NT2/D1 (cell line): ENCODE results near the gene SLC30A2.

Source experiments
- DNase-seq: peaks from one replicate; pipeline ENCODE4 v3.0.0-alpha.2; 2011; ENCODE audit warnings: low read depth, low spot score
- H3K27me3 ChIP-seq: 2 replicates; pipeline ENCODE4 v1.6.0; 2011; ENCODE audit warnings: mild to moderate bottlenecking; ENCODE audit not compliant: insufficient read length, insufficient read depth
- H3K36me3 ChIP-seq: 2 replicates; pipeline ENCODE4 v1.6.1; 2011; ENCODE audit warnings: mild to moderate bottlenecking, low read length, mixed read lengths; ENCODE audit not compliant: insufficient read depth, insufficient read length
- H3K4me1 ChIP-seq: 2 replicates; pipeline ENCODE4 v1.5.1; 2011; ENCODE audit not compliant: insufficient read depth, insufficient read length
- H3K4me3 ChIP-seq: 2 replicates; pipeline ENCODE4 v1.5.1; 2011; ENCODE audit warnings: low read depth; ENCODE audit not compliant: insufficient read length
- H3K9ac ChIP-seq: 2 replicates; pipeline ENCODE4 v1.6.0; 2011; ENCODE audit warnings: low read depth; ENCODE audit not compliant: insufficient read length
- H3K9me3 ChIP-seq: 2 replicates; pipeline ENCODE4 v1.5.1; 2011; ENCODE audit warnings: mild to moderate bottlenecking, low read length; ENCODE audit not compliant: insufficient read depth
- SUZ12 ChIP-seq: IDR thresholded peaks from 2 replicates; pipeline ENCODE4 v1.6.1; 2011; ENCODE audit not compliant: insufficient read length, insufficient read depth; ENCODE audit errors: extremely low read depth
- YY1 ChIP-seq: IDR thresholded peaks from 2 replicates; pipeline ENCODE4 v1.6.1; 2011; ENCODE audit not compliant: insufficient read length, insufficient read depth
- ZNF274 ChIP-seq: IDR thresholded peaks from 2 replicates; pipeline ENCODE4 v1.6.1; 2011; ENCODE audit warnings: mild to moderate bottlenecking, low read depth, low read length

The SLC30A2 gene

DNA sequence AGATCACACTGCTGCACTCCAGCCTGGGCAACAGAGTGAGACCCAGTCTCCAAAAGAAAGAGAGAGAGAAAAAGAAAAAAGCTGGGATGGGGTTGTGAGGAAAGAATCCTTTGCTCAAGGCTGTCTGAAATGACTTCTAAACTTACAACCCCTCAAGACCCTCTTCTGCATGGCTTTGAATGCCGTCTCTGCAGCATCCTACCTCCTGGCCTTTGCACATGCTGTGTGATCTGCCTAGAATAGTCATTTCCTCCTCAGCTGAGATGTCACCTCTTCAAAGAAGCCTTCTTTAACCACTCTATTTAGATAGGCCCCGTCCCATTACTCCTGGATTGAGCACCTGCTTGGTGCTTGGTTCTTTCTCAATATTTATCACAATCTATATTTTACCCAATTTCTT, 38.9 kb upstream of the SLC30A2 start:
- Histone ChIP-seq H3K36me3 (no peaks in the 10 kb centered on the region), H3K4me3 (no peak overlapping the region), H3K4me1 (peaks cover 3% of the 10 kb centered on the region), H3K9ac (no peak overlapping the region), H3K27me3 (peaks cover 5% of the 10 kb centered on the region), H3K9me3 (no peaks in the 10 kb centered on the region)
- TF ChIP-seq YY1 (no peak), SUZ12 (no peak), ZNF274 (no peak)
- DNase-seq = no peak

DNA sequence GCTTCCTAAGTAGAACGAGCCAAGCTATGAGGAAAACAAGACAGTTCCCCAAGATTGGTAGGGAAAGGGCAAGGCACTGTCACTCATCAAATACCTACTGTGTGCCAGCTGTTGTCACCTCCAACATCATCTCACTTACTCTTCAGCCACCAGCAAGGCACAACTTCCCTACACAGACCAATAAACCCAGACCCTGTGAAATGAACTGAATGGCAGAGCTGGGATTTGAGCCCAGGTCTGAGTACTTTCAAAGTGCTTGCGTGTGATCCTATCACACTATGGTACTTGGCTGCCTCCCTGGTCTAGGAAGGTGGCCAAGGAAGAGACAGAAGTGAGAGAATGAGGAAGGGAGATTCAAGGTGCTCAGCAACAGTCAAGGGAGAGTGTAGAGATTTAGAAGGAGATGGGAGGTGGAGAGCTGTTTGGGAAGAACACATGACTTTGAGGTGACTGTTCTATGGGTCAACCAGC, 38.2 kb upstream of the SLC30A2 start:
- Histone ChIP-seq H3K9me3 (no peaks in the 10 kb centered on the region), H3K9ac (no peak overlapping the region), H3K4me3 (no peak overlapping the region), H3K4me1 (peaks cover 3% of the 10 kb centered on the region), H3K27me3 (peaks cover 5% of the 10 kb centered on the region), H3K36me3 (no peaks in the 10 kb centered on the region)
- TF ChIP-seq SUZ12 (no peak), YY1 (no peak), ZNF274 (no peak)
- DNase-seq = no peak

DNA sequence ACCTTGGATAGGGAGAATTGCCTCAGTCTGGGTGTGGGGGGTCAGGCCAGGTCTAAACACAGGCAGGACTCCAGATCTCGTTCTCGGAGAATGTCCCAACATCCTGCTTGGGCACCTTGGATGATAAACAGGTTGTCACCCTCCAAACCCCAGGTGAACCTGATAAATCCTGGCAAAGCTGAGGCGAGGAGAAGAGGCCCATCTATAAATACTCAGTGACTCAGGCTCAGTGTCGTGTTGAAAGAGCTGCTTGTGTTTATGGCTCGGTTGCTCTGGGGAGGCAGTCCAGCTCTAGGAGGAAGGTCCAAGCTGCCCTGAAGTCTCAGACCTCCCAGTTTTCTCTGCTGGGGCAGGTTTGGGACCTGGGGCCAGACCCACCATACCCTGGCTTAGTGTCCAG, 37.3 kb upstream of the SLC30A2 start:
- no peak overlapping the region for H3K4me3 ChIP-seq
- no peak overlapping the region for H3K9ac ChIP-seq
- H3K27me3 ChIP-seq = peaks cover 5% of the 10 kb centered on the region
- no peaks in the 10 kb centered on the region for H3K36me3 ChIP-seq
- peaks cover 3% of the 10 kb centered on the region for H3K4me1 ChIP-seq
- no peaks in the 10 kb centered on the region for H3K9me3 ChIP-seq
- no peak for DNase-seq
- TF ChIP-seq ZNF274 (no peak), YY1 (no peak), SUZ12 (no peak)

GRCh38 chr1:26082020-26082350, 36.1 kb upstream of the SLC30A2 start:
- TF ChIP-seq SUZ12 = no peak
- TF ChIP-seq ZNF274 = no peak
- no peak for TF ChIP-seq YY1
- Histone ChIP-seq H3K36me3 (no peaks in the 10 kb centered on the region), H3K9me3 (no peaks in the 10 kb centered on the region), H3K27me3 (peaks cover 5% of the 10 kb centered on the region), H3K4me3 (no peak overlapping the region), H3K4me1 (peaks cover 3% of the 10 kb centered on the region), H3K9ac (no peak overlapping the region)
- no peak for DNase-seq

DNA sequence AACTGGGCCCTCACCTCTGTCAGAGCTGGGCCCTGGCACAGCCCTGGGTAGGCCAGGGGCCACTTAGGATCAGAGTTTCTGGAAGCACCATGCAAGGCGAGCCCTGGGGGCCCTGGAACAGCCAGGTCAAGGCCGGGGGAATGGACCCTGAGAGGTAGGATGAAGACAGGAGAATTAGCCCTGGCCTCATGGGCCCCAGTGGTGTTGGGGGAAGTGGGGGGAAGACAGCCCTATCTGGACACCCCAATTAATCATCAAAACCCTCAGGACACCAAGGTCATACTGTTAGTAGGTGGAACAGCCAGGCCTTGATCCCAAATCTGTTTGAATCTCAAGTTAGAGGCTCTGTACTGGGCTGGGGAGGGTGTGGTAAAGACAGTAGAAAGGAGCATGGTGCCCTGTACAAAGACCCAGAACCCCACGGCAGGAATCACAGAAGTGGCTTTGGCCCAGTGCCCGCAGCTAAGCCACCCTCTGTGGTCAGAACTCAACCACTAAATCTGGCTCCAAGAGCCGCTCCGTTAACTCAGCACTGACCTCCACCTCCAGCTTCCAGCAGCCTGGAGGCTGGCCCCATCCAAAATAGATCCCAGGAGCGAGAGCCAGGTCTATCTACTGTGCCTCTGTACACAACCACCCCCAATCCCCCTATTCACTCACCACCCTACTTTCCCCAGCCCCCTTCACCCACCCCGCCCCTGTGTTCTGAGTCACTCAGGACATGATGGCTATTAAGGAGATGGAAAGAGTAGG, 35.5 kb upstream of the SLC30A2 start:
- Histone ChIP-seq H3K27me3 (peaks cover 5% of the 10 kb centered on the region), H3K9ac (no peak overlapping the region), H3K4me1 (peaks cover 3% of the 10 kb centered on the region), H3K9me3 (no peaks in the 10 kb centered on the region), H3K4me3 (no peak overlapping the region), H3K36me3 (no peaks in the 10 kb centered on the region)
- DNase-seq = no peak
- TF ChIP-seq SUZ12 (no peak), ZNF274 (no peak), YY1 (no peak)

- TF ChIP-seq YY1 (no peak), SUZ12 (no peak), ZNF274 (no peak)
- Histone ChIP-seq H3K9ac (no peak overlapping the region), H3K9me3 (no peaks in the 10 kb centered on the region), H3K4me1 (peaks cover 3% of the 10 kb centered on the region), H3K27me3 (peaks cover 5% of the 10 kb centered on the region), H3K36me3 (no peaks in the 10 kb centered on the region), H3K4me3 (no peak overlapping the region)
- no peak for DNase-seq
These were observed 34.3 kb upstream of the SLC30A2 start for GRCh38 chr1:26079960-26080814.

DNA sequence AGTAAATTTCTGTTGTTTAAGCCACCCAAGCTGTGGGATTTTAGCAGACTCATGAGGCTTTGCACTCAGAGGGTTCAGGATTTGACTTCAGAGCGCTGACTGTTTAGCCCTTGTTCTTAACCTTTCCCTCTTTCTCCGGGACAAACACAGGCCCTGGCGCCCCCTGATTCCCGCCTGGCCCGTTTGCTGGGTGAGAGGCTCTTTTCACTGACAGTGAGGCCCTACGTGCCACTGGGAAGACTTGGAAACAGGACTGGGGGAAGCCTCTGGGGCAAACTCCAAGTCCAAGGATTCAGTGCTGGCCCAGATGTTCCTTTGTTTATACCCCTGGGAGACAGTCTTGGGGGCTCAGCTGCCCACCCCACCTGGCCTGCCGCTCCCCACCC, 33.3 kb upstream of the SLC30A2 start:
- H3K36me3 ChIP-seq = no peaks in the 10 kb centered on the region
- no peaks in the 10 kb centered on the region for H3K9me3 ChIP-seq
- H3K9ac ChIP-seq = no peak overlapping the region
- peaks cover 3% of the 10 kb centered on the region for H3K4me1 ChIP-seq
- DNase-seq = no peak
- H3K27me3 ChIP-seq = peaks cover 3% of the 10 kb centered on the region
- no peak for TF ChIP-seq ZNF274
- TF ChIP-seq SUZ12 = no peak
- TF ChIP-seq YY1 = no peak
- H3K4me3 ChIP-seq = no peak overlapping the region
